Measurements from ENCODE around the gene HDAC4. TPM values are rescaled to one million over a fixed set of nuclear protein-coding genes. Genes with fewer than 3 reads are reported as not detected.

HDAC4 gene
- total RNA-seq, 1 donor from 2014 or later, result 6.8 TPM

- DNase-seq (ENCODE audit: low read depth, low spot score), result no peak
Observed at GRCh38 chr2:239369631-239370161, 31.1 kb downstream of the HDAC4 start.

- no peak for DNase-seq (ENCODE audit: low read depth, low spot score)
Observed at GRCh38 chr2:239368906-239369552, 31.8 kb downstream of the HDAC4 start.

GRCh38 chr2:239368321-239368720 is 32.5 kb downstream of the HDAC4 start:
- DNase-seq (ENCODE audit: low read depth, low spot score), result no peak

- no peak for DNase-seq (ENCODE audit: low read depth, low spot score)
Observed at GRCh38 chr2:239366740-239367139, 34.1 kb downstream of the HDAC4 start.

GRCh38 chr2:239365782-239366435 is 34.9 kb downstream of the HDAC4 start:
- DNase-seq (ENCODE audit: low read depth, low spot score), result no peak

- DNase-seq (ENCODE audit: low read depth, low spot score), result no peak
Observed at GRCh38 chr2:239365071-239365781, 35.6 kb downstream of the HDAC4 start.

DNA sequence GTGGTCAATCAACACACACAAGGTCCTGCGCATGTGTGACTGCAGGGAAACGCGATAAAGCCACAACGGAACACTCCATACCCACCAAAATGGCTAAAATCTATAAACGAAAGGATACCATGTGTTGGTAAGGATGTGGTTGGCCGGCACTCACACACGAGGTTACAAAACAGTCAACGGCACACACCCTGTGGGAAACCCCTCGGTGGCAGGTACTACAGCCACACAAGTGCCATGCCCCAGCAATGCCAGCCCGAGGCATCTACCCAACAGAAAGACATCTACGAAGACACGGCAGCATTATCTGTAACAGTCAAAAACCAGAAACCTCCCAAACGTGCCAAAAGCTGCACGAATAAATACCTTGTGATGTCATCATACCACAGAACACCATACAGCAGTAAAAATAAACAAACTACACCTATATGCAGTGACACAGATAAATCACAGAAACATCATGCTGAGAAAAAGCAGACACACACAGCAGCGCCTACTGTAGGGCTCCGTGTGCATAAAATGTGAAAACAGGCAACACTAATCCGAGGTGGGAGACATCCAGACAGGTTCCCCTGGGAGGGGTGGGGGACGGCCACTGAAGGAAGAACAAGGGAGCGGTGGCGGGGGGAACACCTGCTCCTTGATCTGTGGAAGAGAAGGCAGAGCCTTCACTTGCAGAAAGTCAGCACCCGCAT is 36.7 kb downstream of the HDAC4 start:
- no peak for DNase-seq (ENCODE audit: low read depth, low spot score)

- DNase-seq (ENCODE audit: low read depth, low spot score), result no peak
Observed at GRCh38 chr2:239362507-239362906, 38.3 kb downstream of the HDAC4 start.

DNA sequence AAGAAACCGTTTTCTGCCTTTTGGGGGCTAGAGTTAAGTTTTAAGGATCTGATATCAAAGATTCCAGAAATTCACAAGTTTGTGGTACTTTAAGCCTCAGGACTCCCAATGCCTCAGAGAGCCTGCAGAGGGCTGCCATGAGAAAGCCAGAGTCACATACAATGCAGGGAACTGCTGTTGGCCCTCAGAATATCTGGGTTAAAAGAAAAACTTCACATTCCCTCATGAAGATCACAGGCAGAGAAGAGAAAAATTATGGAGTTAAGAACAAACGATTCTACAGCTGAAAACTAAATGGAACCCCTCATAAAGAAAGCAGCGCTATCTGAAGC is 39.5 kb downstream of the HDAC4 start:
- DNase-seq (ENCODE audit: low read depth, low spot score), result no peak

DNA sequence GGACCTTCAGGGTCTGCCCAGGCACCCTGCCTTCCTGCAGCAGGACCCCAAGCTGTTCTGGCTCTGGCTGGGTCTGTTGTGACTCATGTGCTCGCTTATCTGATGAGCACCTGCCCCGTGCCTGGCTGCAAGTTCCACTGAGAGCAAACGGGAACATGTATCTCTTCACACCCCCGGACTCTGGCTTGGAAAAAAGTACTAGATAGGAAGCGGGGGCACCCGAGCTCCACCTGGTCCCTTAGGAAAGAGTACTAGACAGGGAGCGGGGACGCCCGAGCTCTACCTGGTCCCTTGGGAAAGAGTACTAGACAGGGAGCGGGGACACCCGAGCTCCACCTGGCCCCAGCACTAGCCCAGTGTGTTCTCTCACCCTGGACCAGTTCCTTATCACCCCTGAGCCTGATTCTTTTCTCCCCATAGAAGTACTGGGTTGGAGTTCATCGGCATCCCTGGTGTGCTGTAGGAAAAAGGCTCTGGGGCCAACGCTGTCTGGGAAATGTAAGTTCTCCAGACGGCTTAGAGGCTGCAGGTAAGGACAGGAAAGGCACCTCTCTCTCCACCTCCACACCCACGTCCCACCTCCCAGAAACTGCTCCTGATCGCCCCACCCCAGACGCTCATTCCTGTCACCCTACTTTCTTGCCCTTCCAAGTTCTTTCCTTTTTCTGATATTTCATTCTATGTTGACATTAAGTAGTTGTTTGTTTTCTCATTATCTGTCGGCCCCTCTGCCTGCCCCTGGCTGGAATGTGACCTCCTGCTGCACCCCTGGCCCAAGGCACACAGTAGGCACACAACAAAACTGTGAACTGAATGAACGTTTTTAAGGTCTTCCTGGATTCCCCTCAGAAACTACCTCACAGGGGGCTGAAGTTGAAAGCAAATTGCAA is 40.2 kb downstream of the HDAC4 start:
- DNase-seq (ENCODE audit: low read depth, low spot score), result no peak

DNA sequence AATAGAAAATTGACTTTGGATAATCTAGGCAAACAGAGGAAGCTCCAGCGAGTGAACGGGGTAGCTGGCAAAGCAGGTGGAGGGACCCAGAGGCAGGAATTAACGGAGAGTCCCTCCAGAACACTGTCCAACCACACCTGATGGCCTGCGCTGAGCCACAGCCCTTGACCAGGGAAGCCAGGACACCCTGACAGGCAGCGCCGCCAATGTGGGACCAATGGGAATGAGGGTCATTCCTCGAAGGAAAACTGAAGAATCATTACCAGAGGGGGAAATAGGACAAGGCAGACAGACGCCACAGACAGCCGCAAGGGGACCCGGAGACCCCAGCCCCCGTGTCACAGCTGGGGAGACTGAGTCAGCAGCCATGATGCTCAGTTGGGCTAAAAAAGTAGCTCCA is 40.8 kb downstream of the HDAC4 start:
- DNase-seq (ENCODE audit: low read depth, low spot score), result no peak

DNA sequence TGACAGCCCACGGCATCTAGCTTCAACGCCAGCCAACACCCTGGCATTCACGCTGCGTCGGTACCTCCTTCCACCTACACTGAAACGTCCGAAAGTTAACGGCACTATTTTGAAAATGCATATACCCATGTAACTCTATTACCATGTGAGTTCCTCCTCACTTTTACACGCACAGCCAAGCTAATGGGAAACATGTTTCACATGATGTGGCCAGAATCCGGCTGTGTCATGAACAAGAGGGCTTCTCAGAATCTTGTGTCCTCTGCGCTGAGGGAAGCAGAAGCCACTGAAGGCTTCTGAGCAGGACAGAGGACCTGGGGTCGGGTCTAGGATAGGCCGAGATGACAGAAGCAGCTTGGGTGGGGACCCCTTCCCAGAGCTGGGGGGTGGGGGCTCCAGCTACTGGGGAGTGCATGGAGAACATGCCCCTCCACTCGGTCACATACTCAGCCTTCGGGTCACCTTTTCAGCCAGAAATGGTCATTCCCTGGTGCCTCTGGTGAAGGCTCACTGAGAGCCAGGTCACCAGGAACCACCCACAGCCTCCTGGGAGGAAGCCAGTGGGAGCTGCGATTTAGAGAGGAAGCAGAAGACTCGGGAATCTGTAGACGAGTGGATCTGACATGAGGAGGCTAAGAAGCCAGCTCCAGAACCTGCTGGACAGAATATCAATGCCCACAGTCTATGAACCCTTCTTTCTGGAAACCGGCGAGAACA is 41.5 kb downstream of the HDAC4 start:
- DNase-seq (ENCODE audit: low read depth, low spot score), result no peak

- DNase-seq (ENCODE audit: low read depth, low spot score), result no peak
Observed at GRCh38 chr2:239358062-239358754, 42.6 kb downstream of the HDAC4 start.

DNA sequence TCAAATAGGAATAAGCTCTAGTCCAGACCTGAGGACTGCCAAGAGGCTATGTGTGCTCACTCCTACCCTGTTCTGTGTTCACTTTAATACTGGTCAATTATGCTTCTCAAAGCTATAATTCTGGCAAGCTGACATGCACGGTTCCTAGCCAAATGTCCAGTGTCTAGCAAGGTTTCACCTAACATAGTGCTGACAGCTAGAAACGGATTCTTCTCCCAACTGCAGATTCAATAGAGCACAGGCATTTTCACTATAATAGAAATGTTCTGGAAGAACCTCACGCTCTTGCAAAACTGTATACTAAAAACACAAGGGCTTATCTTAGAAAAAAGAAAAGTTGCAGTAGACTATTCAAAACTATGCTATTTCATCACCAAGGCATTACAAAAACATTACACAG is 45.1 kb downstream of the HDAC4 start:
- no peak for DNase-seq (ENCODE audit: low read depth, low spot score)

GRCh38 chr2:239355139-239355538 is 45.7 kb downstream of the HDAC4 start:
- no peak for DNase-seq (ENCODE audit: low read depth, low spot score)

DNA sequence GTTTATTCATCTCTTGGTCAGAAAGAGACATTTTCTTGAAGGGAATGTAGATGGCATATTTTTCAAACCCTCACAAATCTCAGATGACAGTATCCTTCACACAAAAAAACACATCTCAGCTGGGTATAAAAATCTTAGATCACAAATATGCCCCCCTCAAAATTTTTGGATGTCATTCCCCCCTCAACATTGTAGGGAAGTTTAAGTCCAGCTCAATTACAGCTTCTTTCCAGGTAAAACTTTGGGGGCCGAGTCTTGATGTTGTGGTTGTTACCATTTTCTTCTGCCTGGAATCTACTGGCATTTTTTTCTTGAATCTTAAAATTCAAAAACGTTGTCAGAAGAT is 46.1 kb downstream of the HDAC4 start:
- no peak for DNase-seq (ENCODE audit: low read depth, low spot score)

- DNase-seq (ENCODE audit: low read depth, low spot score), result no peak
Observed at GRCh38 chr2:239354132-239354790, 46.6 kb downstream of the HDAC4 start.

DNA sequence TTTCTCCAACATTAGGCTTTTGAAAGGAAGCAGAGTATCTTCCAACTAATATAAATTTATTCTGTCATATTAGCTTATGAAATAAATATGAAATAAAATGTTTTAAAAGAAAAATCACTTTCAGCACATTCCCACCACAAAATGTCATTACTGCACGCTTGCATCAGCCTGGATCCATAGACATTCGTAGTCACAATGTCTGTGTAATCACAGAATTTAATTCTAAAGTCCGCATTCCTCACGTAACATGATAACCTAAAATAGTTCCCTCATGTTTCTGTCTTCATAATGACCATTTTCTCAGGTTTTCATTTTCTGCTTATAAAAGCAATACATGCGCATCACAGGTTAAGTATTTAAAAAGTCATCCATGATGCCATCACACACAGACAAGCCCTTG is 47.1 kb downstream of the HDAC4 start:
- DNase-seq (ENCODE audit: low read depth, low spot score), result no peak

GRCh38 chr2:239351687-239352086 is 49.1 kb downstream of the HDAC4 start:
- DNase-seq (ENCODE audit: low read depth, low spot score), result no peak
